IMR-90 (cell line): ENCODE data around the gene ULBP1.

Experiments used
- BHLHE40 ChIP-seq: fragments of 150-350 bp; IDR thresholded peaks from 2 replicates; pipeline ENCODE4 v1.6.1; 2016; ENCODE audit warnings: mild to moderate bottlenecking, low read depth, low read length
- CEBPB ChIP-seq: IDR thresholded peaks from 2 replicates; pipeline ENCODE4 v1.6.1; 2012; ENCODE audit warnings: low read depth, low read length, improper control_type of control experiment
- CHD1 ChIP-seq: IDR thresholded peaks from 2 replicates; pipeline ENCODE4 v1.6.1; 2012; ENCODE audit warnings: low read depth, low read length, improper control_type of control experiment
- ELK1 ChIP-seq: fragments of 150-350 bp; IDR thresholded peaks from 2 replicates; pipeline ENCODE4 v1.6.1; 2016; ENCODE audit warnings: low read depth, mild to moderate bottlenecking, low read length, moderate library complexity, borderline replicate concordance
- FOS ChIP-seq: fragments of 150-350 bp; IDR thresholded peaks from 2 replicates; pipeline ENCODE4 v1.6.1; 2016; ENCODE audit warnings: low read depth, low read length
- MXI1 ChIP-seq: IDR thresholded peaks from 2 replicates; pipeline ENCODE4 v1.6.1; 2012; ENCODE audit warnings: low read depth, mild to moderate bottlenecking, low read length, moderate library complexity, borderline replicate concordance
- NFE2L2 ChIP-seq: fragments of 150-350 bp; IDR thresholded peaks from 2 replicates; pipeline ENCODE4 v1.6.1; 2016; ENCODE audit warnings: low read depth, mild to moderate bottlenecking, low read length
- POLR2A ChIP-seq: IDR thresholded peaks from 2 replicates; pipeline ENCODE4 v1.6.1; 2012; ENCODE audit warnings: mild to moderate bottlenecking, low read depth, low read length
- RAD21 ChIP-seq: IDR thresholded peaks from 2 replicates; pipeline ENCODE4 v1.6.1; 2012; ENCODE audit warnings: low read length, improper control_type of control experiment
- RCOR1 ChIP-seq: IDR thresholded peaks from 2 replicates; pipeline ENCODE4 v1.6.1; 2012; ENCODE audit warnings: mild to moderate bottlenecking, low read length, improper control_type of control experiment; ENCODE audit not compliant: insufficient replicate concordance
- RFX5 ChIP-seq: IDR thresholded peaks from 2 replicates; pipeline ENCODE4 v1.8.0; 2012; ENCODE audit warnings: low read depth, mild to moderate bottlenecking, low read length, moderate library complexity
- SMC3 ChIP-seq: fragments of 150-350 bp; IDR thresholded peaks from 2 replicates; pipeline ENCODE4 v1.6.1; 2016; ENCODE audit warnings: low read depth, mild to moderate bottlenecking, antibody characterized with exemption, low read length, moderate library complexity
- USF2 ChIP-seq: fragments of 150-350 bp; IDR thresholded peaks from 2 replicates; pipeline ENCODE4 v1.6.1; 2017; ENCODE audit warnings: mild to moderate bottlenecking, antibody characterized with exemption, low read length, low read depth
- TF ChIP-seq, protein P1 (sequence below): conservative IDR thresholded peaks from 2 replicates; pipeline ENCODE4 v1.5.1; 2012; ENCODE audit warnings: mild to moderate bottlenecking, low read depth, low read length, improper control_type of control experiment

- TF ChIP-seq POLR2A (no peak), SMC3 (no peak), USF2 (no peak), MXI1 (no peak), NFE2L2 (no peak), CEBPB (no peak), RFX5 (no peak), CHD1 (no peak), RAD21 (no peak), BHLHE40 (no peak), ELK1 (no peak), FOS (no peak), RCOR1 (no peak)
- TF ChIP-seq, protein P1, sequence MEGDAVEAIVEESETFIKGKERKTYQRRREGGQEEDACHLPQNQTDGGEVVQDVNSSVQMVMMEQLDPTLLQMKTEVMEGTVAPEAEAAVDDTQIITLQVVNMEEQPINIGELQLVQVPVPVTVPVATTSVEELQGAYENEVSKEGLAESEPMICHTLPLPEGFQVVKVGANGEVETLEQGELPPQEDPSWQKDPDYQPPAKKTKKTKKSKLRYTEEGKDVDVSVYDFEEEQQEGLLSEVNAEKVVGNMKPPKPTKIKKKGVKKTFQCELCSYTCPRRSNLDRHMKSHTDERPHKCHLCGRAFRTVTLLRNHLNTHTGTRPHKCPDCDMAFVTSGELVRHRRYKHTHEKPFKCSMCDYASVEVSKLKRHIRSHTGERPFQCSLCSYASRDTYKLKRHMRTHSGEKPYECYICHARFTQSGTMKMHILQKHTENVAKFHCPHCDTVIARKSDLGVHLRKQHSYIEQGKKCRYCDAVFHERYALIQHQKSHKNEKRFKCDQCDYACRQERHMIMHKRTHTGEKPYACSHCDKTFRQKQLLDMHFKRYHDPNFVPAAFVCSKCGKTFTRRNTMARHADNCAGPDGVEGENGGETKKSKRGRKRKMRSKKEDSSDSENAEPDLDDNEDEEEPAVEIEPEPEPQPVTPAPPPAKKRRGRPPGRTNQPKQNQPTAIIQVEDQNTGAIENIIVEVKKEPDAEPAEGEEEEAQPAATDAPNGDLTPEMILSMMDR, result no peak
Measured at GRCh38 chr6:149969635-149970034, 5.9 kb downstream of the ULBP1 start.
